Breast epithelium (tissue), 3 donors: Measurements from ENCODE around the gene ASPG.

Experiments
- POLR2A ChIP-seq: fragments of 450-650 bp; IDR thresholded peaks from one replicate; pipeline ENCODE4 v1.6.1; 2016; ENCODE audit warnings: antibody characterized with exemption, mild to moderate bottlenecking, moderate library complexity
- TF ChIP-seq, protein P1 (sequence below), 3 donors: fragments of 450-650 bp; IDR thresholded peaks; one replicate each; pipeline ENCODE4 v1.5.1; 2016 to 2017; ENCODE audit warnings: antibody characterized with exemption in 3 of 3, mild to moderate bottlenecking in 3 of 3, moderate library complexity in 3 of 3

DNA sequence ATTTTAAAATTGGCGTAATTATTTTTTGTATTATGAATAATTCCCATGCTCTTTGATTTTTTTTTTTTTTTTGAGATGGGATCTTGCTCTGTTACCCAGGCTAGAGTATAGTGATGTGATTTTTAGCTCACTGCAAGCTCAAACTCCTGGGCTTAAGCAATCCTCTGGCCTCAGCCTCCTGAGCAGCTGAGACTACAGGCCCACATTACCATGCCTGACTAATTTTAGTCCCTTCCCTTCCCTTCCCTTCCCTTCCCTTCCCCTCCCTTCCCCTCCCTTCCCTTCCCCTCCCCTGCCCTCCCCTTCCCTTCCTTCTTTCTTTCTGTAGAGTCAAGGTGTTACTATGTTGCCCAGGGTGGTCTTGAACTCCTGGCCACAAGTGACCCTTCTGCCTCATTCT, 43.5 kb downstream of the ASPG start:
- TF ChIP-seq, protein P1, sequence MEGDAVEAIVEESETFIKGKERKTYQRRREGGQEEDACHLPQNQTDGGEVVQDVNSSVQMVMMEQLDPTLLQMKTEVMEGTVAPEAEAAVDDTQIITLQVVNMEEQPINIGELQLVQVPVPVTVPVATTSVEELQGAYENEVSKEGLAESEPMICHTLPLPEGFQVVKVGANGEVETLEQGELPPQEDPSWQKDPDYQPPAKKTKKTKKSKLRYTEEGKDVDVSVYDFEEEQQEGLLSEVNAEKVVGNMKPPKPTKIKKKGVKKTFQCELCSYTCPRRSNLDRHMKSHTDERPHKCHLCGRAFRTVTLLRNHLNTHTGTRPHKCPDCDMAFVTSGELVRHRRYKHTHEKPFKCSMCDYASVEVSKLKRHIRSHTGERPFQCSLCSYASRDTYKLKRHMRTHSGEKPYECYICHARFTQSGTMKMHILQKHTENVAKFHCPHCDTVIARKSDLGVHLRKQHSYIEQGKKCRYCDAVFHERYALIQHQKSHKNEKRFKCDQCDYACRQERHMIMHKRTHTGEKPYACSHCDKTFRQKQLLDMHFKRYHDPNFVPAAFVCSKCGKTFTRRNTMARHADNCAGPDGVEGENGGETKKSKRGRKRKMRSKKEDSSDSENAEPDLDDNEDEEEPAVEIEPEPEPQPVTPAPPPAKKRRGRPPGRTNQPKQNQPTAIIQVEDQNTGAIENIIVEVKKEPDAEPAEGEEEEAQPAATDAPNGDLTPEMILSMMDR (IDR thresholded peaks at IDR 0.05): no peak
- TF ChIP-seq POLR2A: no peak
